Fibroblast of skin of scalp (primary cell): Measurements from ENCODE around the gene DAP.
A peak's percentile ranks its signal among the peaks of the same experiment; 100 is the strongest.
"Not testable (repeated sequence)": the region's sequence is repeated elsewhere in the genome, so short reads cannot be mapped to it uniquely, and the experiment has no call there.

Source experiments
- DNase-seq: peaks from one replicate; pipeline ENCODE4 v3.0.0-alpha.2; 2013

The DAP gene

GRCh38 chr5:10733426-10733825 lies 27.6 kb downstream of the DAP start:
- DNase-seq, result no peak

DNA sequence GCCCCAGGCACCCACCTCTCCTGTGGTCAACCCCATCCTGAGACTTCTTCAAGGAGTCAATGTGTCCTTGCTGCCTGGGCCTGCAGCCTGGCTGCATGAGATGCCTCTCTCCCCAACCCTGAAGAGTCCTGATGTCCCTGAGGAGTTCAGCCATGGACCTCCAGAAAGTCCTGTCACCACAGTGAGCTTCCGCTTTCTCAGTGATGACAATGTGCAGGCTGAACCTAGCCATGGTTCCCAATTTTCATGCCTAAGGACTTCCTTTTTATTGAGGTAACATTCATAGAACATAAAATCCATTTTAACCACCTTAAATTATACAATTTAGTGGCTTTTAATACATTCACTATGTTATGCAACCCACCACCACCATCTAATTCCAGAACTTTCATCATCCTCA lies 29.1 kb downstream of the DAP start:
- no peak for DNase-seq

GRCh38 chr5:10730043-10730351 lies 31.0 kb downstream of the DAP start:
- no peak for DNase-seq

DNA sequence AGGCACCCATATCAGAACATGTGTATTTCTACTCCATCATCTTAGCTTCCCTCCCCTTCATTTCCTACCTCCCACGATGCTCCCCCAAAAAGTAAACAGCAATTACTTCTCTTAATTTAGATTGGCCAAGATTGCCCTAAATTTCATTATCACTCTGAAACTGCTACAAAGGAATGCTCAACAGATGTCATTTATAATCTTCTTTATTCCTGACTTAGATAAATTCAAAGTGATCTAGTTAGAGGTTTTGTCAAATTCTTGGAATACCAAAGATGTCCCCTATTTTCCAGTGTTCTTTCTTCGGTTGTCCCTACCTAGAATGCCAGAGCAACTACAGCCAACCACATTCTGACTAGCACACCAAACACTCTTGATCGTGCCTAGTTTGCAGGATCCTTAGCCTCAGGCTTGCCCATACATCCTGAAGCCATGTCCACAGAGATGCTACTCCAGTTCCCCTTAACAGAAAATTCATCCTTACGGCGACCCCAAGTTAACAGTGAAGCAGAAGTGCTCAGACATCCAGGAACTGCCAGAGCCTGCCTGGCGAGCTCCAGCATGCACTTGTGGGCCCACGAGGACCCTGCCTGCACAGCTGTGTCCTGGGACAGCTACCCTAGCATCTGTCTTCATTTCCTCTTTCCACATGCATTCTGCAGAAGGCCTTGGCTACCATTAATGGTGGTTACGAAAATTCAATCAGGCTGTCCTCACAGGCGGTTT lies 31.6 kb downstream of the DAP start:
- no peak for DNase-seq

GRCh38 chr5:10728679-10729078 lies 32.4 kb downstream of the DAP start:
- DNase-seq, result no peak

DNA sequence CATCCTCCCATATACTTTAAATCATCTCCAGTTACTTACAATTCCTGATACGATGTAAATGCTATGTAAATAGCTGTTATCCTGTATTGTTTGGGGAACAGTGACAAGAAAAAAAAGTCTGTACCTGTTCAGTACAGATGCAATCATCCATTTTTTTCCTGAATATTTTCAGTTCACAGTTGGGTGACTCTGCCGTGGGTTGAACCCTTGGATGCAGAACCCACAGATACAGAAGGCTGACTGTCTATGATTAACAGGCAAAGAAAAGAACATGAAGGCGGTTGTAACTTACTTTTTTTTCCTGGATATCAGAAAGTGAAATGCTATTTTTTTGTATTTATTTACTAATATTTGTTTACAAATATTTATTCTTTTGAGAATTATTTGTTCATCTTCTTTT lies 33.2 kb downstream of the DAP start:
- DNase-seq, result no peak

GRCh38 chr5:10726913-10727517 lies 34.0 kb downstream of the DAP start:
- no peak for DNase-seq

DNA sequence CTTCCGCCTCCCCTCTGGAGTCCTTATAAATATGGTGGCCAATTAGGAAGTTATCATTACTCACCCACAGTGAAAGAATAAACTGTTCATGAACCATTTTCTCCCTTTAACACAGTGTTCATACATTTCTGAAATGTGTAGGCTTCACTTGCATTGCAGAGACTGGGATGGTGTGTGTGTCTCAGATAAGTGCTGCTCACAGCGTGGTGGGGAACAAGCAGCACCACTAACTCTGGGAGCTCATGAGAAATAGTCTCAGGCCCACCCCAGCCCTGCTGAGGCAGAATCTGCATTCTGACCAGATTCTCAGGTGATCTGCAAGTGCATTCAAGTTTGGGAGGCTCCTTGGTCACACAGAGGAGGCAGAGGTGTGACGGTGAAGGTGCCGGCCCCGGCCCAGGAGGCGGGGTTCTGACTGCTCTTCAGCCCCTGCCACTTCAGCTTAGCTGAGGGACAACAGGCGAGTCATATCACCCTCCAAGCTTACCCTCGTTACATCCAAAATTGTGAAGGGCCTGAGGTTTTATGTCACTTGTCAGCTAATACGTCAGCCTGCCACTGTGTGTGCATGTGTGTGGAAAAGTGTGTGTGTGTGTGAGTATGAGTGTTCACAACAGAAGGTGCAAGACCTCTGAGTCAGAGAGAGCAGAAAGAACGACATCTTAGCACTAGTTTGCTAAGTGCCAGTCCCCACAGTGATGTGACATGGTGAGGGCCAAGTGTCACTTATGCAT lies 34.7 kb downstream of the DAP start:
- no peak for DNase-seq

DNA sequence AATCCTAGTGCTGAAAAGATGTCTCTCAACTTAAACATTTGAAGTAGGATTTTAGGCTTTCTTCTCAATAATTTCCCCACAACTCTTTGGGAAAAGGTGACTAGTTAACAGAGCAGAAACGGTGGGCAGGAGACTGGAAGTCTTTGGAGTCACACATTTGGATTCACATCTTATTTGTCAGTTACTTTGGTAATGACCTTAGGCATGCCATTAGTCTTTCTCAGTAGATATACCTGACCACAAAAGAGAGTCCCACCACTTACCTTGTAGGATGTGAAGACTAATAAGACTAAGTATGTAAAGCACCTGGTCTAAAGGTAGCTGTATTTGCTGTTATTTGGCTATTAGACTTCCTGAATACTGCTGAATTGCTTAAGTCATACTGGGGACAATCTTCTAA lies 35.4 kb downstream of the DAP start:
- no peak for DNase-seq

DNA sequence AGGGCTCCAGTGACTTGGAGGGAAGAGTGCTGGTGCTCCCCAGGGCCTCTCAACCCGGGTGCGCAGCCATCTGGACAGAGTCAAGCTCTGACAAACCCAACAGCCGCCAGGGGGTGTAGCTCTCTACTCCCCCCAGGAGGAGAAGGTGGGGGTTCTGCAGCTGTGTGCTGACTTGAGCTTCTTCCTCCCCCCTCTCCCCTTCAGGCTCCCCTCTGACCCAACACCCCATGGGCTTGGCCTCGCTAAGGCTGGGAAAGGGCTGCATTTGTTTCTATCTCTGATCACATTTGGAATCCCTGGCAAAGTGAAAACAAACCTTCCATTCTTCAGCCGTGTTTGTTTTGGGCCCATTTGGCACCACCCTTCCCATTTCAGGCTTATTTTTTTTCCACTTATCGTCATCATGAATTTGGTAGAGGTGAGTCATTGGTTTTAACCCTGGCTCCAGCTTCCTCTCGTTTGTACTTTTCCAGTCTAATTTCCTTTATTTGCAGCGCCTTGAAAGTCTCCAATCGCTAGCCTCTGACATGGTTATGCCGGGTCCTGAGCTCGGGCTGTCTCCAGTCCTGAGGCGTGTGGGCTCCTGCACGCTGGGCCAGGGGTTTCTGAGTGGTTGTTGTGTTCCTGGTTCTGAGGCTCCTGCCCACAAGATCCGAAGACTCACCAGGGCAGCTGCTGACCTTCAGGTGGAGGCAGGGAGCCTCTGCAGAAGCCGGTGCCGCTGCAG lies 36.1 kb downstream of the DAP start:
- peak; percentile 59 for DNase-seq

DNA sequence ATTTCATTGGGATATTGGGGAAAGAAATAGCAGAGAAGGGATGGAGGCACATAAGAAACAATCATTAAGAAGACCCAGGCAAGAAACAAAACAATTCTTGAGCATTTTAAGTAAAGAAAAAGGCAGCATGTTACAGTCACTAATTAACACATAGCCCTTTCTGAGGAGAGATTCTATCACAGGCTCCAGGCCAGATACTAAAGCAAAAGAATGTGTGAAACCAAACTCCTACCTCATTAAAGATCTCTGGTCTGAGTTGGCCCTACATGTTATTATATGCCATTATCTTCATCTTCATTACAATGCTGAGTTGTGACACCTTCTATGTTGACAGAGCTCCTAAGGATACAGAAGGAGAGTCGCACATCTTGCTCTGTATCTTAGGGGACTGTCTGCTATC lies 37.5 kb downstream of the DAP start:
- no peak for DNase-seq

DNA sequence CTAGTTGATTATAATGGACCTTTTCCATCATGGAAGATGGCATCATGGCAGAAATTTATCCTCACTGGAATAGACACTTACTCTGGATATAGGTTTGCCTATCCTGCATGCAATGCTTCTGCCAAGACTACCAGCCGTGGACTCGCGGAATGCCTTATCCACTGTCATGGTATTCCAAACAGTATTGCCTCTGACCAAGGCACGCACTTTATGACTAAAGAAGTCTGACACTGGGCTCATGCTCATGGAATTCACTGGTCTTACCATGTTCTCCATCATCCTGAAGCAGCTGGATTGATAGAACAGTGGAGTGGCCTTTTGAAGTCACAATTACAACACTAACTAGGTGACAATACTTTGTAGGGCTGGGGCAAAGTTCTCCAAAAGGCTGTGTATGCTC lies 40.3 kb downstream of the DAP start:
- not testable (repeated sequence) for DNase-seq

GRCh38 chr5:10719965-10720364 lies 41.1 kb downstream of the DAP start:
- DNase-seq, result no peak

DNA sequence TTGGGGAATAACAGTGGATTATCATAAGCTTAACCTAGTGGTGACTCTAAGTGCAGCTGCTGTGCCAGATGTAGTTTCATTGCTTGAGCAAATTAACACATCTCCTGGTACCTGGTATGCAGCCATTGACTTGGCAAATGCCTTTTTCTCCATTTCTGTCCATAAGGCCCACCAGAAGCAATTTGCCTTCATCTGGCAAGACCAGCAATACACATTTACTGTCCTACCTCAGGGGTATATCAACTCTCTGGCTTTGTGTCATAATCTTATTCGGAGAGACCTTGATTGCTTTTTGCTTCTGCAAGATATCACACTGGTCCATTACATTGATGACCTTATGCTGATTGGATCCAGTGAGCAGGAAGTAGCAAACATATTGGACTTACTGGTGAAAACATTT lies 42.4 kb downstream of the DAP start:
- DNase-seq, result not testable (repeated sequence)

GRCh38 chr5:10716825-10717224 lies 44.2 kb downstream of the DAP start:
- DNase-seq, result not testable (repeated sequence)

DNA sequence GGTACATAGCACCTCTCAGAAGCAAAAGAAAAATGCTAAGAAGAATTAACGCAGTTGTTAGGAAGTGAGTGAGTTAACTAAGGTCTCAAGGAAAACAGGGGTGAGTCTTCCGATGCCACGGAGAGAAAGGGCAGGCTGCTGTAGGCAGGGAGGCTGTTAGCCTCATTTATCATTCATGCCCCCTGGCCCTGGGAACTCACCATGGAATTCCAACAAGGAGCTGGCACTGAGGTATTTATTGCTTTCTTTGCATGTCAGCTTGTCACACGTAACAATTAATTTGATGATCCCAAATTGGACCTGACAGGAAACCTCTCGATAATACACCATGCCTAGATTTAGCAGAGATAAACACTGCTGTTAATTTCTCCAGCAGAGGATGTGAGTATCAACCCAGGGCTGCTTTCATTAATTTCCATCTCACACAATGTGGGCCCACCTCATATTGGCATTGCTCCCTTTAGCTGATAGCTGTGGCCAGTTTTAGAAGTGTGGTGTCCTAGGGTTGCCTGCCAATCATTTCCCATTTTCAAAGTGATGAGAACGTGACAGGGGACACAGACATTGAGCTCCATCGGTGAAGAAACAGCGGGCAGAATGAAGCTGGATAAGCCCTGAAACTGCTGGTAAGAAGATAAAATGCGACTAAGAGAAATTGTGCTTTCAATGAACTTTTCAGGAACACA lies 45.3 kb downstream of the DAP start:
- DNase-seq, result no peak

DNA sequence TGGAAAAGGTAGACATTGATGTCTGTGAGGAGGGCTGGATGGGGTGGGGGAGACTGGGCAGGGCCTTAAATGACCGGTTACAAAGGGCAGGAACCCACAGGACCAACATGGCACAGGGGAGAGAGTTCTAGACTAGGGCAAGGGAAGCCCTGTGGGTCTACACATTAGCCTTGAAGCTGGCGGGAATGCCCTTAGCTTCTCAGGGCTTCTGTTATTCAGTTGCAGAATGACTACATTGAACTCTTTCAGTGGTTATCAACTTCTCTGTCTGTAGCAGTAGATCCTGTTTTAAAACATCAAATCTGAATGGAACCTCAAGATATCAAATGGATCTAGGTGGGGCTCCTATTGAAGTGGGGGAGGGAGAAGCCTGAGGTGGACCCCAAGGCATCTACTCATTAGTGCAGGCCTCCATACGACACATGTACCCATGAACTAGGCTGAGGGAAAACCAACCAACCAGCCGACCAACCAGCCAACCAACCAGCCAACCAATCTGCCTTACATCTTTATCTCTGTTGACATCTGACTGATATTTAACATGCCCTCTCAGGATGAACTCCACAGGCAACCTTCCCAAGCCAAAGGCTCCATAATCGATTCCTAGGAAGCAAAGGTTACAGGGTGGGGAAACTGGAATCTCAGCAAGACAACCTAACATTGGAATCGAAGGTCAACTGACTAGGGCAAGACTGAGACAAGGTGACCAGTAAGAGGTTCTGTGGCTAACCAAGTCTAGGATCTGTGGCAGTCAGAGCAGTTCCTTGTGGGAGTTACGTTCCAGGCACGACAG lies 48.3 kb downstream of the DAP start:
- no peak for DNase-seq

- DNase-seq, result no peak
These were observed 49.5 kb downstream of the DAP start for GRCh38 chr5:10711562-10711961.

- DNase-seq, result no peak
These were observed 50.4 kb downstream of the DAP start for GRCh38 chr5:10710513-10711128.

- DNase-seq, result no peak
These were observed 51.1 kb downstream of the DAP start for GRCh38 chr5:10709933-10710332.

DNA sequence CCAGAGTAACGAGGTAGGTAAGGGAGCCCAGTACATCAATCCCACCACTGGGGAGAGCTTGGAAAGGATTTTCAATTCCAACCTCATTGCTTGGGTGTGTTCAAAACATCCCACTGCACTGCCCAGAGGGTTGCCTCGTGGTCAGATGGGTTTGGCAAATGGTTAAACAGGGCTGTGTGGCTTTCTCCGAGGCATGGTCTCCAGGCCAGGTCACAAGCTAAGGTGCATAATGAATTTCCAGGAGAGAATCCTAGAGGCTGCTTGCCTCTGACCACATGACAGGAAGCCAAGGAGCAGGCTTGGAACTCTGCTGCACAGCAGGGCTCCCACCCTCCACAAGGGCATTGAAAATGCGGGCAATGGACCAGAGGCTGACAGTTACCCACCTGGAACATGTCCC lies 51.6 kb downstream of the DAP start:
- no peak for DNase-seq
